Neuron (in vitro differentiated cells): ENCODE data around the gene BABAM2.
"Not testable (repeated sequence)": the region's sequence is repeated elsewhere in the genome, so short reads cannot be mapped to it uniquely, and the experiment has no call there.

Experiments
- H2AFZ ChIP-seq: one replicate; pipeline ENCODE4 v1.6.1; 2013; ENCODE audit warnings: low read depth, mild to moderate bottlenecking, inconsistent platforms, low read length, moderate library complexity
- H3K27me3 ChIP-seq: one replicate; pipeline ENCODE4 v1.6.1; 2013; ENCODE audit warnings: low read length; ENCODE audit not compliant: insufficient read depth
- H3K36me3 ChIP-seq: one replicate; pipeline ENCODE4 v1.6.1; 2013; ENCODE audit warnings: low read length; ENCODE audit not compliant: insufficient read depth
- H3K4me1 ChIP-seq: one replicate; pipeline ENCODE4 v1.6.1; 2013; ENCODE audit warnings: low read length; ENCODE audit not compliant: insufficient read depth
- H3K4me3 ChIP-seq: 2 replicates; pipeline ENCODE4 v1.5.1; 2013; ENCODE audit warnings: mild to moderate bottlenecking, low read length, moderate library complexity
- H3K9me3 ChIP-seq: one replicate; pipeline ENCODE4 v1.6.1; 2013; ENCODE audit warnings: low read length

The BABAM2 gene

GRCh38 chr2:28096421-28096820 is 205.9 kb downstream of the BABAM2 start:
- H3K4me3 ChIP-seq, result no peak overlapping the region
- no peaks in the 10 kb centered on the region for H3K9me3 ChIP-seq
- H3K4me1 ChIP-seq, result peaks cover 2% of the 10 kb centered on the region
- no peaks in the 10 kb centered on the region for H3K36me3 ChIP-seq
- H3K27me3 ChIP-seq, result no peaks in the 10 kb centered on the region
- H2AFZ ChIP-seq, result no peak overlapping the region

DNA sequence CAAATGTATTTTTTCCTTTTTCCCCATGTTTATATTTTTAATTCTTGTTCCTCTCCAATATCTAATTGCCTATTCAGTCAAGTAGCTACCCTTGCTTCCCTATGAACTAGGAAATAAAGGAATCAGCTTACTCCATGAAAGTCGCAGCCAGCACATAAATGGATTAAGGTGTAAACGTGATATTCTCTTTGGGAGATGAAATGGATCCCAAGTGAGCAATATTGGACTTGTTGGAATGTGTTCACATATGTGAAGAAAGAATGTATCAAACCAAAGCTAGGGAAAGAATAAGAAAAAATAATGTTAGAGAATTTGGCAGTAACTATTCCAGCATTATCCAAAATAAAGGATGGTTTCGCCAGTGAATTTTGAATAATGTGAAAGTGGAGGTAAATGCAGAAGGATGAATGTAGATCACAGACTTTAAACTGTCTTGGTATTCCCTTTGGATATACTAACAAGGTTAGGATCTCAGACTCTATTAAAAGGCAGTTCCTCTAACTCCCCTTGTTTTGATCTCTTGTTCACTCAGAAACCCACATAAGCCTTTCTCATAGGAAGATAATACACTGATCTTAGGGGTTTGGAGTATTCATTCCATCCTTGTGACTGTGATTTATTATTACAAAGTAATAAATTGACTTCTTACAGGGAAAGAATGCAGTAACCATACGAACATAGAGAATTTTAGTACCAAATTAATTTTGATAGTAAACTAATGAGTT is 208.1 kb downstream of the BABAM2 start:
- no peaks in the 10 kb centered on the region for H3K27me3 ChIP-seq
- H3K9me3 ChIP-seq, result no peaks in the 10 kb centered on the region
- no peaks in the 10 kb centered on the region for H3K36me3 ChIP-seq
- no peaks in the 10 kb centered on the region for H3K4me1 ChIP-seq
- no peak overlapping the region for H3K4me3 ChIP-seq
- H2AFZ ChIP-seq, result no peak overlapping the region

DNA sequence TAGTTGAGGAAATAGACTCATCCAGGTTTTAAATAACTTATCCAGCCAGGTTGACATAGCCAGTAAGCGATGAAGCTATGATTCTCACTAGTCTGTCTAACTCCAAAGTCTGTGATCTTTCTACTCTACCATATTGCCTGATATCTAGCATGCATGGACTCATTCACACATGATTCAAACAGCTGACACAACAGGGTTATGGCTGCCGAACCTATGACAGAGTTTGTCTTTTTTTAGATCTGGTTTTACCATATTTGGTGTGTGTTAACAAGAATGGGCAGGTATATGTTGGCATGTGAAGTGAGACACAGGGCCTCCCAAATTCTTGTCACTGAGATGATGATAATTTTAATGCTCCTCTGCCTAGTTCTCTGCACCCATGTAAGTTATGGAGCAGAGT is 210.6 kb downstream of the BABAM2 start:
- Histone ChIP-seq H3K27me3 (no peaks in the 10 kb centered on the region), H3K4me1 (no peaks in the 10 kb centered on the region), H3K9me3 (no peaks in the 10 kb centered on the region), H3K36me3 (no peaks in the 10 kb centered on the region), H3K4me3 (no peak overlapping the region), H2AFZ (no peak overlapping the region)

GRCh38 chr2:28101892-28102291 is 211.4 kb downstream of the BABAM2 start:
- Histone ChIP-seq H3K4me3 (no peak overlapping the region), H3K36me3 (no peaks in the 10 kb centered on the region), H2AFZ (no peak overlapping the region), H3K9me3 (no peaks in the 10 kb centered on the region), H3K27me3 (no peaks in the 10 kb centered on the region), H3K4me1 (no peaks in the 10 kb centered on the region)

DNA sequence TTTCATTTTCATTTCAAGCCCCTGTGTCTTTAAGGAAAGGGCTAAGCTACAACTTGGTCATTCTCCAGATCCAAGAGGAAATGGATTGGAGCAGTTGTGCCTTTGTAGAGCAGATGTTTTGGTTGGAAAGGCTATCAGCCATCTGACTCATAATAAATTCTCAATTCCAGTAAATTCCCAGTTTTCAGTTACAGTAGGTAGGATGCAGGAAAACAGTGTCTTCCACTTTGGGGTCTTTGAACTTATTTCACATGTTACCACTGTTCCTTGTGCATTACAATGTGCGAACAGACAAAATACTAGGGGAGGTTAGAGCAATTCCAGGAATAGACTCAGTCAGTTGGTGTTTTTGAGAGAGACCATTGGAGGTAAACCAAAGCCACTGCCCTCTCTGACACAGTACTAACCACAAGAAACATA is 211.9 kb downstream of the BABAM2 start:
- H3K4me3 ChIP-seq, result no peak overlapping the region

DNA sequence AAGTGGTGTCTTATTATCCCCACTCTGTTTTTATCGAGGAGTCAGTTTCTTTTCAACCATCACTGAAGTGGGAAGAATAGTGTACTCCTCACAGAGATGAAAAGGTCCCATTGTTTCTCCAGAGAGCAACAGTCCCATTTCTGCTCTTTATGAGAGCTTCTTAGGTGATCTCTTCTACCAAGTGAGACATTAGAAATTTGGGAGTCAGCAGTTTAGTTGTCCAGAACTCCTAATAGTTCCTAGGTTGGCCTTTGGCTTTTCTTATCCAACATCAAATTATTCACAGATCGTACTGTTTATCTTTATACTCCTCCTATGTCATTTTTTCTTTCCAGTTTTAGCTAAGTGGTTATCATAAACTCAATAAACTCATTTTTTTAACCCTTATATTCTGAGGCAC is 213.1 kb downstream of the BABAM2 start:
- no peaks in the 10 kb centered on the region for H3K4me1 ChIP-seq
- no peaks in the 10 kb centered on the region for H3K36me3 ChIP-seq
- no peak overlapping the region for H2AFZ ChIP-seq
- H3K27me3 ChIP-seq, result no peaks in the 10 kb centered on the region
- no peaks in the 10 kb centered on the region for H3K9me3 ChIP-seq
- no peak overlapping the region for H3K4me3 ChIP-seq

More for the DNA sequence above, 211.9 kb downstream of the BABAM2 start:
- Histone ChIP-seq H3K9me3 (no peaks in the 10 kb centered on the region), H3K36me3 (no peaks in the 10 kb centered on the region), H3K4me1 (no peaks in the 10 kb centered on the region), H3K27me3 (no peaks in the 10 kb centered on the region), H2AFZ (no peak overlapping the region)

- Histone ChIP-seq H3K36me3 (no peaks in the 10 kb centered on the region), H3K4me1 (no peaks in the 10 kb centered on the region), H3K27me3 (no peaks in the 10 kb centered on the region), H2AFZ (no peak overlapping the region), H3K9me3 (no peaks in the 10 kb centered on the region), H3K4me3 (no peak overlapping the region)
Measured at GRCh38 chr2:28108143-28108542, 217.6 kb downstream of the BABAM2 start.

DNA sequence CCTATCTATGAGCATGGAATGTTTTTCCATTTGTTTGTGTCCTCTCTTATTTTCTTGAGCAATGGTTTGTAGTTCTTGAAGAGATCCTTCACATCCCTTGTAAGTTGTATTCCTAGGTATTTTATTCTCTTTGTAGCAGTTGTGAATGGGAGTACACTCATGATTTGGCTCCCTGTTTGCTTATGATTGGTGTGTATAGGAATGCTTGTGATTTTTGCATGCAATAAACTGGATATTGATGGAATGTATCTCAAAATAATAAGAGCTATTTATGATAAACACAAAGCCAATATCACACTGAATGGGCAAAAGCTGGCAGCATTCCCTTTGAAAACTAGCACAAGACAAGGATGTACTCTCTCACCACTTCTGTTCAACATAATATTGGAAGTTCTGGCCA is 223.2 kb downstream of the BABAM2 start:
- H3K36me3 ChIP-seq, H2AFZ ChIP-seq, H3K4me3 ChIP-seq, H3K4me1 ChIP-seq, H3K27me3 ChIP-seq, H3K9me3 ChIP-seq: not testable (repeated sequence)

DNA sequence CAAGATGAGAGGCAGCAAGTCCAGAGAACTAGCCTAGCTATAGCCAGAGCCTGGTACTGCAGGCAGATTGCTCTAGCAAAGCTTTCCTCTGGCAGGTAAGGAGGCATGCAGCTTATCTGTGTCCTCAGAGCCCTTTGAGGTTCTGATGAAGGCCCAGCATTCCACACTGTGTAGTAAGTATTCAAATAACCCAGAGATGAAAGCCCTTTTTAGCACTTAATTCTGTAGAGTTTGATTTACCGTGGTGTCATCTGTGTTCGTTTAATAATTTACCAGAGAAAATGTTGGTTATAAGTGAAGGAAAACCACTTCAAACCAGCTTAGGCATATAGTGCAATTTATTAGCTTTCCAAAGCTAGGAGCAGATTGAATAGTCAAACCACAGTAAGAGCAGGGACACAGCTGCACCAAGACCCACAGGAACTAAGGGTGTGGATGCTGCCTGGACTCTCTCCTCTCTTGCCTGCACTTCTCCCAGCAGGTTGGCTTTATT is 226.6 kb downstream of the BABAM2 start:
- H2AFZ ChIP-seq, result no peak overlapping the region
- H3K9me3 ChIP-seq, result no peaks in the 10 kb centered on the region
- H3K36me3 ChIP-seq, result no peaks in the 10 kb centered on the region
- no peak overlapping the region for H3K4me3 ChIP-seq
- no peaks in the 10 kb centered on the region for H3K4me1 ChIP-seq
- H3K27me3 ChIP-seq, result no peaks in the 10 kb centered on the region

DNA sequence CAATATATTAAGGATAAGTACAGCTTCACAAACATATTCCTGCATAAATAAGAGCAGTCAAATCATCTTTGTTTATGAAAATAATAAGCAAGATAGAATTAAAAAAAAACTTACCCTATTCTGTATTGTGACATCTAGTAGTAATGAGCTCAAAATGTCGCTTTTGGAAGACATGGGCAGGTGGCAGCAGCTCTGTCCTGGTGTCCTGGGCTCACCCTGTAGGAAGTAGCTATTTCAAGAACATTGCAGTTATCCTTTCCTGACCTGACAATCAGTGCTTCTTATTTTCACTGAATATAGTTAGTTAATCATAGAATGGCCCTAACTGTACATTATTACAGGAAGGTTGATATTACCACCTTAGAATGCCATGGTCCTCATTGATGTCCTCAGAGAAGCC is 229.1 kb downstream of the BABAM2 start:
- H3K4me3 ChIP-seq, result no peak overlapping the region
- H3K36me3 ChIP-seq, result no peaks in the 10 kb centered on the region
- H2AFZ ChIP-seq, result no peak overlapping the region
- H3K9me3 ChIP-seq, result no peaks in the 10 kb centered on the region
- no peaks in the 10 kb centered on the region for H3K27me3 ChIP-seq
- H3K4me1 ChIP-seq, result no peaks in the 10 kb centered on the region

DNA sequence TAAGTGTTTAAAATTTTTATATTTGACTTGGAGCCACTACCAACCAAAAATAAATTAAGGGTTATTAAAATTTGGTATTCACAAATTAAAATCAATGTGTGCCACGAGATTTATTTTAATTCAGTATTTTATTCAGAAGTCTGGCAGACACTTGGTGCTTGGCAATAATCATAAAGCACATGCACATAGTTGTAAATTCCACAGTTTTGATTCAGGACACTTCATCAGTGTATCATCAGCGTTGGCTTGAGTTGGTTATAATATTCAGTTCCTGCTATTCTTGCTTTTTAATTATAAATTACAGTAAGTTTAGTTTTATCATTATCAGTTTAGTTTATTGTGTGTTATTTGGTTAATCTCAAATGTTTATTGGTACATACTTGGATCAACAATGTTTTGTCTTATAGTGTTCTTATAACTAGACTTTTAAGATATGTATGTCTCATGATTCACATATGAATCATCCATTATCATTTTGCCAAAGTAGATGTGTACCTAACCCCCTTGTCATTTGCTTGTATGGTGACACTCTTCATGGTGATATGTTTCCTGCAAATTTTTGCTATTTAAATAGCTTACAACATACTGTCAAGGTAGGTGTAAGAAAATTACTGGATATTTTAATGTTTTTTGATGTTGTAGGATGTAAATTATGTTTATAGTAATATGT is 237.9 kb downstream of the BABAM2 start:
- no peak overlapping the region for H2AFZ ChIP-seq
- H3K9me3 ChIP-seq, result peaks cover 3% of the 10 kb centered on the region
- H3K4me1 ChIP-seq, result no peaks in the 10 kb centered on the region
- no peaks in the 10 kb centered on the region for H3K36me3 ChIP-seq
- H3K27me3 ChIP-seq, result no peaks in the 10 kb centered on the region
- no peak overlapping the region for H3K4me3 ChIP-seq

- no peaks in the 10 kb centered on the region for H3K36me3 ChIP-seq
- peaks cover 3% of the 10 kb centered on the region for H3K9me3 ChIP-seq
- no peak overlapping the region for H2AFZ ChIP-seq
- H3K4me3 ChIP-seq, result no peak overlapping the region
- no peaks in the 10 kb centered on the region for H3K27me3 ChIP-seq
- H3K4me1 ChIP-seq, result no peaks in the 10 kb centered on the region
Measured at GRCh38 chr2:28129955-28130695, 239.6 kb downstream of the BABAM2 start.

DNA sequence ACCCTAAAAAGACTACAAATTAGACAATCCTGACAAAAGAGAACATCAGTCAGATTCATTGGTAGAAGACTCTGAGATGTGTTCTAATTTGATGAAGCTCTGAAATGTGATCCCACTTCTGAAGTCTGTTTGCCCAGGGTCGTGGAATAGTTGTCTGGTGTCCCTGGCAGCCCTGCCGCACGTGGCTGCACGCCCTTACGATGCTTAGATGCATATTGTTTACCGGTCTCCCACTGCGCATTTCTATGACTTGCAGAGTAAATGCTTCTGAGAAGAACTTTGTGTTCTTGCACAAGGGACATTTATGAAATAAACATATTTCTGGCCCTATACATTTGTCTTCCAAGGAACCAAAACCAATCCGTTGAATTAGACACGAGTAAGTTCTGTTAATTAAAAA is 243.2 kb downstream of the BABAM2 start:
- no peaks in the 10 kb centered on the region for H3K9me3 ChIP-seq
- no peaks in the 10 kb centered on the region for H3K36me3 ChIP-seq
- H3K4me3 ChIP-seq, result no peak overlapping the region
- H2AFZ ChIP-seq, result no peak overlapping the region
- H3K27me3 ChIP-seq, result no peaks in the 10 kb centered on the region
- H3K4me1 ChIP-seq, result peaks cover 15% of the 10 kb centered on the region
